Medulla oblongata (tissue), 1 donor: ENCODE results near the gene OR2H1.
"Not testable (repeated sequence)": the region's sequence is repeated elsewhere in the genome, so short reads cannot be mapped to it uniquely, and the experiment has no call there.

Source experiments
- DNase-seq: peaks from one replicate; pipeline ENCODE4 v3.0.0-alpha.2; 2015; ENCODE audit errors: extremely low spot score

OR2H1 gene

GRCh38 chr6:29456971-29457370 lies at the start of gene OR2H1, which contains the start of gene OR11A1:
OR2H1 (plus strand) TSS chr6:29457155; CDS start chr6:29461770, 4,615 bp downstream.
OR11A1 (minus strand) TSS chr6:29457071; CDS start chr6:29427641, 29,430 bp downstream.
- no peak for DNase-seq

GRCh38 chr6:29414588-29414987 lies 42.4 kb upstream of the OR2H1 start, which contains the start of gene OR12D1:
OR12D1 (plus strand) TSS chr6:29414928.
- DNase-seq = no peak

GRCh38 chr6:29419516-29419915 lies 37.4 kb upstream of the OR2H1 start:
- DNase-seq = no peak

- DNase-seq = no peak
Measured at GRCh38 chr6:29424168-29424567, 32.8 kb upstream of the OR2H1 start.

- DNase-seq = no peak
Measured at GRCh38 chr6:29424575-29424974, 32.4 kb upstream of the OR2H1 start.

GRCh38 chr6:29425075-29425474 lies 31.9 kb upstream of the OR2H1 start:
- DNase-seq = no peak

GRCh38 chr6:29426654-29427053 lies 30.3 kb upstream of the OR2H1 start:
- no peak for DNase-seq

GRCh38 chr6:29436730-29437129 lies 20.2 kb upstream of the OR2H1 start:
- not testable (repeated sequence) for DNase-seq

- no peak for DNase-seq
Measured at GRCh38 chr6:29439006-29439405, 17.9 kb upstream of the OR2H1 start, which contains the start of gene OR10C1. OR10C1 (plus strand) TSS chr6:29439306; CDS start chr6:29440016, 710 bp downstream.

GRCh38 chr6:29442719-29443118 lies 14.2 kb upstream of the OR2H1 start:
- DNase-seq = no peak

GRCh38 chr6:29444031-29444430 lies 12.9 kb upstream of the OR2H1 start:
- DNase-seq = not testable (repeated sequence)

- no peak for DNase-seq
Measured at GRCh38 chr6:29447670-29448069, 9.3 kb upstream of the OR2H1 start.

- no peak for DNase-seq
Measured at GRCh38 chr6:29451471-29452193, 5.3 kb upstream of the OR2H1 start.

GRCh38 chr6:29461021-29461814 lies 4.3 kb downstream of the OR2H1 start:
- DNase-seq = no peak

GRCh38 chr6:29462022-29462421 lies 5.1 kb downstream of the OR2H1 start:
- no peak for DNase-seq

GRCh38 chr6:29465279-29465678 lies 8.3 kb downstream of the OR2H1 start:
- DNase-seq = no peak

- no peak for DNase-seq
Measured at GRCh38 chr6:29465801-29466200, 8.8 kb downstream of the OR2H1 start.

GRCh38 chr6:29466241-29466640 lies 9.3 kb downstream of the OR2H1 start:
- no peak for DNase-seq

GRCh38 chr6:29474996-29475395 lies 18.0 kb downstream of the OR2H1 start:
- no peak for DNase-seq

- DNase-seq = no peak
Measured at GRCh38 chr6:29477923-29478450, 21.0 kb downstream of the OR2H1 start.

- no peak for DNase-seq
Measured at GRCh38 chr6:29478740-29479139, 21.8 kb downstream of the OR2H1 start.

GRCh38 chr6:29479560-29479959 lies 22.6 kb downstream of the OR2H1 start:
- no peak for DNase-seq

GRCh38 chr6:29483186-29483585 lies 26.2 kb downstream of the OR2H1 start:
- no peak for DNase-seq
